HEK293 (cell line): Measurements from ENCODE around the gene SELPLG.

Source experiments
- CTCF ChIP-seq: fragments of 450-650 bp; formaldehyde crosslinking; IDR thresholded peaks from 2 replicates; pipeline ENCODE4 v1.5.1; 2016; ENCODE audit warnings: missing biosample characterization, missing genetic modification characterization
- EGR2 ChIP-seq: fragments of 450-650 bp; formaldehyde crosslinking; IDR thresholded peaks from 2 replicates; pipeline ENCODE4 v1.5.1; 2016; ENCODE audit warnings: low read depth, missing biosample characterization, missing genetic modification characterization
- PBX3 ChIP-seq: sonication (generic); formaldehyde crosslinking; IDR thresholded peaks from 2 replicates; pipeline ENCODE4 v1.8.1; 2022; ENCODE audit warnings: mild to moderate bottlenecking, moderate library complexity, missing genetic modification reagents
- SP7 ChIP-seq: fragments of 450-650 bp; formaldehyde crosslinking; IDR thresholded peaks from 2 replicates; pipeline ENCODE4 v1.5.1; 2016; ENCODE audit warnings: missing biosample characterization, missing genetic modification characterization
- YY1 ChIP-seq: fragments of 450-650 bp; formaldehyde crosslinking; IDR thresholded peaks from 2 replicates; pipeline ENCODE4 v1.5.1; 2018; ENCODE audit warnings: missing biosample characterization, missing genetic modification characterization
- ZBTB21 ChIP-seq: fragments of 450-650 bp; formaldehyde crosslinking; IDR thresholded peaks from 2 replicates; pipeline ENCODE4 v1.5.1; 2017; ENCODE audit warnings: missing biosample characterization, missing genetic modification characterization
- ZNF146 ChIP-seq: fragments of 450-650 bp; formaldehyde crosslinking; IDR thresholded peaks from 2 replicates; pipeline ENCODE4 v1.5.1; 2016; ENCODE audit warnings: missing biosample characterization, missing genetic modification characterization
- ZNF518A ChIP-seq: fragments of 450-650 bp; formaldehyde crosslinking; conservative IDR thresholded peaks from 2 replicates; pipeline ENCODE4 v1.5.1; 2016; ENCODE audit warnings: low read depth, missing biosample characterization, missing genetic modification characterization
- ZNF626 ChIP-seq: fragments of 450-650 bp; sonication (Bioruptor Pico); formaldehyde crosslinking; IDR thresholded peaks from 2 replicates; pipeline ENCODE4 v1.5.1; 2018; ENCODE audit warnings: missing biosample characterization, missing genetic modification characterization, inconsistent platforms
- ZNF843 ChIP-seq: fragments of 450-650 bp; formaldehyde crosslinking; IDR thresholded peaks from 2 replicates; pipeline ENCODE4 v1.5.1; 2016; ENCODE audit warnings: missing biosample characterization, missing genetic modification characterization
- ZSCAN4 ChIP-seq: fragments of 450-650 bp; formaldehyde crosslinking; IDR thresholded peaks from 2 replicates; pipeline ENCODE4 v1.5.1; 2017; ENCODE audit warnings: missing biosample characterization, missing genetic modification characterization

GRCh38 chr12:108668542-108668941, 34.8 kb upstream of the SELPLG start:
- TF ChIP-seq CTCF (tag by site-specific recombination) = no peak
- no peak for TF ChIP-seq PBX3
- TF ChIP-seq YY1 (tag by site-specific recombination) = no peak
- no peak for TF ChIP-seq ZSCAN4 (tag by site-specific recombination)
- TF ChIP-seq SP7 (tag by site-specific recombination) = no peak
- no peak for TF ChIP-seq ZNF146
- no peak for TF ChIP-seq EGR2 (tag by site-specific recombination)
- no peak for TF ChIP-seq ZNF518A (tag by site-specific recombination)
- TF ChIP-seq ZNF626 (tag by site-specific recombination) = no peak
- TF ChIP-seq ZBTB21 (tag by site-specific recombination) = no peak
- no peak for TF ChIP-seq ZNF843 (tag by site-specific recombination)
